ENCODE measurements around the gene RPP30. TPM values are rescaled to one million over a fixed set of nuclear protein-coding genes. Genes with fewer than 3 reads are reported as not detected.

RPP30 gene
- polyA plus RNA-seq, 3 donors, result 24.9 to 42.9 (median 40.3) TPM

DNA sequence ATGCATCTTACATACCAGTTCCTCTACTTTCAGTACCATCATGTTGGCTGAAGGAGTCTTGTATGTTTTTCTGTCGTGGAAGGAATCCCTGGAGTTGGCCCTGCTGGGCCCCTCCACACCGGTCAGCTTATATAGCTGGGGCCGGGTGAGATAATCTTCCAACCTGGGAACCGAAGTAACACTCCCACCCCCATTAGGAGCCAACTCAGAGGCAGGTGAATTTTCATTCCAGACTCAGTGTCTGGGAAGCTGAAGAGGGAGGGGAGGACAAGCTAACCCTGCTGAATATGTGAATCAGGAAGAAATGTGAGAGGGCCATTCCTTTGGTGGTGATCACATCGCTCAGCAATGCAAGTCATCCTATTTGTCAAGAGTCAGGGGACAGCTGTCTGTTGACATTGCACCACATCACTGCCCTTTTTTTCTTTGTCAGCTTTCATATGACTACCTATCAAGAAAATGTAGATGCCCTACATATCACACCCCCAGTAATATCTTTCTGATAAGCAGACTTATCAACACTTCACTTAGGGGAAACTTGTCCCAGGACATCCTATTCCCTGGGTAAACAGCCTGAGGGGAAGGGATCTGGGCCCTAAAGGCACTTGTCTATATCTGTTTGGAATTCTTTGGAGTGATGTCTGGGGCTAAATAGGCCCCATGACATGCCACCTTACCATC, 49.4 kb downstream of the RPP30 start, which contains the start of gene ANKRD1:
ANKRD1 (minus strand) TSS at position 102 of the 681 bp plus-strand sequence; CDS start at position 42, 60 bp downstream.
- H3K4me3 ChIP-seq (replicated peaks in 1 of 3; ENCODE audit: low read depth in 2 of 3, low read length in 3 of 3), result no peak within 1 kb of the TSS
- intact Hi-C loops (cut with micrococcal nuclease), result no loop called here
- H3K9me3 ChIP-seq (replicated peaks in 1 of 2; ENCODE audit: control insufficient read depth in 1 of 2, insufficient read depth in 1 of 2, low read length in 2 of 2), result no peaks in the 10 kb centered on the region
- no peak within 1 kb of the TSS for H3K9ac ChIP-seq (ENCODE audit: insufficient read depth, low read length, poor library complexity, severe bottlenecking)
- Mint-ChIP-seq H3K27ac (peak within 1 kb of the TSS in 1 of 7 donors; percentile 3), H3K9me3 (peaks cover 0 to 2% (median 0%) of the 10 kb centered on the region in 7 donors), H3K4me3 (no peak within 1 kb of the TSS), H3K36me3 (no peaks in the 10 kb centered on the region), H3K27me3 (ENCODE audit: low read depth in 3 of 3) (peaks cover 3 to 9% (median 7%) of the 10 kb centered on the region in 3 donors), H3K4me1 (peaks cover 2% of the 10 kb centered on the region)
- H3K4me2 ChIP-seq (replicated peaks; ENCODE audit: extremely low read depth, low read length, poor library complexity, severe bottlenecking), result no peak within 1 kb of the TSS
- no peaks in the 10 kb centered on the region for H4K20me1 ChIP-seq (ENCODE audit: insufficient read depth, low read length)
- no peak within 1 kb of the TSS for H3K27ac ChIP-seq (ENCODE audit: low read depth in 1 of 2, low read length in 2 of 2)
- DNase-seq, result peak in 1 of 3 donors; percentile 9
- no peak within 1 kb of the TSS for H2AFZ ChIP-seq (ENCODE audit: insufficient read depth, low read depth, low read length, poor library complexity, severe bottlenecking)
- TF ChIP-seq, protein P1, sequence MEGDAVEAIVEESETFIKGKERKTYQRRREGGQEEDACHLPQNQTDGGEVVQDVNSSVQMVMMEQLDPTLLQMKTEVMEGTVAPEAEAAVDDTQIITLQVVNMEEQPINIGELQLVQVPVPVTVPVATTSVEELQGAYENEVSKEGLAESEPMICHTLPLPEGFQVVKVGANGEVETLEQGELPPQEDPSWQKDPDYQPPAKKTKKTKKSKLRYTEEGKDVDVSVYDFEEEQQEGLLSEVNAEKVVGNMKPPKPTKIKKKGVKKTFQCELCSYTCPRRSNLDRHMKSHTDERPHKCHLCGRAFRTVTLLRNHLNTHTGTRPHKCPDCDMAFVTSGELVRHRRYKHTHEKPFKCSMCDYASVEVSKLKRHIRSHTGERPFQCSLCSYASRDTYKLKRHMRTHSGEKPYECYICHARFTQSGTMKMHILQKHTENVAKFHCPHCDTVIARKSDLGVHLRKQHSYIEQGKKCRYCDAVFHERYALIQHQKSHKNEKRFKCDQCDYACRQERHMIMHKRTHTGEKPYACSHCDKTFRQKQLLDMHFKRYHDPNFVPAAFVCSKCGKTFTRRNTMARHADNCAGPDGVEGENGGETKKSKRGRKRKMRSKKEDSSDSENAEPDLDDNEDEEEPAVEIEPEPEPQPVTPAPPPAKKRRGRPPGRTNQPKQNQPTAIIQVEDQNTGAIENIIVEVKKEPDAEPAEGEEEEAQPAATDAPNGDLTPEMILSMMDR (IDR thresholded peaks at IDR 0.05), result no peak
- no peaks in the 10 kb centered on the region for H3K4me1 ChIP-seq (ENCODE audit: control insufficient read depth in 1 of 2, insufficient read depth in 2 of 2, low read length in 2 of 2)
- no peaks in the 10 kb centered on the region for H3K36me3 ChIP-seq (replicated peaks in 1 of 2; ENCODE audit: control insufficient read depth in 1 of 2, insufficient read depth in 2 of 2, low read length in 2 of 2)
- no peaks in the 10 kb centered on the region for H3K27me3 ChIP-seq (ENCODE audit: control insufficient read depth in 2 of 2, insufficient read depth in 2 of 2, low read length in 2 of 2)
- WGBS (ENCODE audit: insufficient coverage), result 33% methylated on average over 1 of the region's 5 CpGs
- H3K79me2 ChIP-seq (ENCODE audit: insufficient read depth, low read length), result no peaks in the 10 kb centered on the region

DNA sequence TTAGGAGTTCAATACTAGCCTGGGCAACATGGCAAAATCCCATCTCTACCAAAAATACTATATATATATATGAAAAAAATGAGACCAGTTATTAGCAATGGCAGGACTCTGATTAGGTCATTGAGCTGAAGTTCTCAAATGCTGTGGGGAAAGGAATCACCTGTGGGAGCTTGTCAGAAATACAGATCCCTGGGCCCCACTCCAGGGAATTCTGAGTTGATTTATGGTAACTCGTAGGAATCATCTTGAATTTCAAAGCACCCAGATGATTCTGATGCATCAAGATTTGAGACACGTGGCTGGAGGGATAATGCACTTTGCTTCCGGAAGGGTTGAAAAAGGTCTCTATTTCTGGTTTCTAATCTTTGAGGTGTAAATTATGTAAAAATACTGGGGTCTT, 50.1 kb downstream of the RPP30 start:
- Mint-ChIP-seq H3K4me3 (no peak overlapping the region), H3K9me3 (peaks cover 0 to 2% (median 0%) of the 10 kb centered on the region in 7 donors), H3K27ac (no peak overlapping the region), H3K4me1 (peaks cover 2% of the 10 kb centered on the region), H3K36me3 (no peaks in the 10 kb centered on the region), H3K27me3 (ENCODE audit: low read depth in 3 of 3) (peaks cover 3 to 9% (median 4%) of the 10 kb centered on the region in 3 donors)
- no peak overlapping the region for H3K27ac ChIP-seq (ENCODE audit: low read depth in 1 of 2, low read length in 2 of 2)
- no peak for DNase-seq
- no peak overlapping the region for H2AFZ ChIP-seq (ENCODE audit: insufficient read depth, low read depth, low read length, poor library complexity, severe bottlenecking)
- H3K4me1 ChIP-seq (ENCODE audit: control insufficient read depth in 1 of 2, insufficient read depth in 2 of 2, low read length in 2 of 2), result no peaks in the 10 kb centered on the region
- H3K79me2 ChIP-seq (ENCODE audit: insufficient read depth, low read length), result no peaks in the 10 kb centered on the region
- no peaks in the 10 kb centered on the region for H3K27me3 ChIP-seq (ENCODE audit: control insufficient read depth in 2 of 2, insufficient read depth in 2 of 2, low read length in 2 of 2)
- TF ChIP-seq, protein P1 (IDR thresholded peaks at IDR 0.05), result no peak
- no peaks in the 10 kb centered on the region for H3K9me3 ChIP-seq (replicated peaks in 1 of 2; ENCODE audit: control insufficient read depth in 1 of 2, insufficient read depth in 1 of 2, low read length in 2 of 2)
- H3K4me3 ChIP-seq (replicated peaks in 1 of 3; ENCODE audit: low read depth in 2 of 3, low read length in 3 of 3), result no peak overlapping the region
- no peak overlapping the region for H3K4me2 ChIP-seq (replicated peaks; ENCODE audit: extremely low read depth, low read length, poor library complexity, severe bottlenecking)
- intact Hi-C loops (cut with micrococcal nuclease), result no loop called here
- H4K20me1 ChIP-seq (ENCODE audit: insufficient read depth, low read length), result no peaks in the 10 kb centered on the region
- H3K36me3 ChIP-seq (replicated peaks in 1 of 2; ENCODE audit: control insufficient read depth in 1 of 2, insufficient read depth in 2 of 2, low read length in 2 of 2), result no peaks in the 10 kb centered on the region
- WGBS (ENCODE audit: insufficient coverage), result 89% methylated on average over 3 of the region's 3 CpGs
- no peak overlapping the region for H3K9ac ChIP-seq (ENCODE audit: insufficient read depth, low read length, poor library complexity, severe bottlenecking)

All from CD14-positive monocyte (primary cell).